Measurements from ENCODE around the gene ZFYVE1. TPM values are rescaled to one million over a fixed set of nuclear protein-coding genes. Genes with fewer than 3 reads are reported as not detected.
"Not testable (repeated sequence)": the region's sequence is repeated elsewhere in the genome, so short reads cannot be mapped to it uniquely, and the experiment has no call there.

The ZFYVE1 gene
- total and polyA plus RNA-seq, 10 of the 15 experiments (the other 5 are each of a cell fraction or from before 2014, with no cell fraction given): 1.2 to 13.3 (median 6.4) TPM

GRCh38 chr14:72961579-72962335, 65.1 kb downstream of the ZFYVE1 start (continued):
- TF ChIP-seq PKNOX1 (IDR thresholded peaks at IDR 0.05) (no peak), KDM1A (IDR thresholded peaks at IDR 0.05; ENCODE audit: borderline replicate concordance) (no peak), CTCF (IDR thresholded peaks at IDR 0.05 in 2 of 3, conservative IDR thresholded peaks at IDR 0.05 in 1 of 3; ENCODE audit: control insufficient read depth in 2 of 3, extremely low read depth in 1 of 3, insufficient read depth in 1 of 3, low read depth in 3 of 3, low read length in 3 of 3) (no peak)

GRCh38 chr14:72961016-72961415, 65.9 kb downstream of the ZFYVE1 start:
- H3K4me1 ChIP-seq (ENCODE audit: control insufficient read depth, insufficient read depth, low read length); RAD21 ChIA-PET (ENCODE audit: unreplicated experiment); H4K20me1 ChIP-seq (ENCODE audit: control insufficient read depth, insufficient read depth); SMC1A ChIA-PET (ENCODE audit: uncharacterized antibody, unreplicated experiment); H3K27me3 ChIP-seq (replicated peaks in 1 of 2; ENCODE audit: control insufficient read depth in 2 of 2, insufficient read depth in 2 of 2, low read length in 1 of 2); H3K27ac ChIP-seq (ENCODE audit: control insufficient read depth, insufficient read depth); POLR2A ChIA-PET; intact Hi-C loops (cut with micrococcal nuclease; ENCODE audit: unreplicated experiment); BruUV-seq (replicated peaks); H3K79me2 ChIP-seq (ENCODE audit: control insufficient read depth, insufficient read depth, low read length); H3K9me3 ChIP-seq (replicated peaks; ENCODE audit: control insufficient read depth, insufficient read depth, low read length); H2AFZ ChIP-seq (ENCODE audit: control insufficient read depth, low read depth, low read length); in situ Hi-C loops (cut with MboI); DNase-seq (ENCODE audit: low read depth, low spot score); FAIRE-seq; H3K9ac ChIP-seq (ENCODE audit: control insufficient read depth, insufficient read depth, low read length); H3K4me2 ChIP-seq (ENCODE audit: control insufficient read depth, insufficient read depth); H3K4me3 ChIP-seq; ATAC-seq: not testable (repeated sequence)
- WGBS (ENCODE audit: insufficient coverage, insufficient replicate concordance, low lambda C conversion rate, missing lambda C conversion rate): 98% methylated on average over 4 of the region's 4 CpGs
- H3K36me3 ChIP-seq (ENCODE audit: control insufficient read depth in 2 of 2, insufficient read depth in 2 of 2, low read length in 1 of 2): peaks cover 5 to 19% of the 10 kb centered on the region in 2 experiments
- CTCF ChIA-PET: interaction anchor here (0.7 kb wide), 1 partner anchor 230 kb away, joined by 3 read pairs; no protein-coding TSS in a partner anchor

All from GM12878 (cell line).